Colon (tissue), 2 donors: Measurements from ENCODE around the gene AP4M1.

ENCODE experiments used
- FAIRE-seq: peaks from 2 replicates; lab custom pipeline; 2012; peaks lifted over from hg19 to GRCh38; lab: Jason Lieb, UNC
- donor health status: control.
- donor health status: control.

AP4M1 gene, protein sequence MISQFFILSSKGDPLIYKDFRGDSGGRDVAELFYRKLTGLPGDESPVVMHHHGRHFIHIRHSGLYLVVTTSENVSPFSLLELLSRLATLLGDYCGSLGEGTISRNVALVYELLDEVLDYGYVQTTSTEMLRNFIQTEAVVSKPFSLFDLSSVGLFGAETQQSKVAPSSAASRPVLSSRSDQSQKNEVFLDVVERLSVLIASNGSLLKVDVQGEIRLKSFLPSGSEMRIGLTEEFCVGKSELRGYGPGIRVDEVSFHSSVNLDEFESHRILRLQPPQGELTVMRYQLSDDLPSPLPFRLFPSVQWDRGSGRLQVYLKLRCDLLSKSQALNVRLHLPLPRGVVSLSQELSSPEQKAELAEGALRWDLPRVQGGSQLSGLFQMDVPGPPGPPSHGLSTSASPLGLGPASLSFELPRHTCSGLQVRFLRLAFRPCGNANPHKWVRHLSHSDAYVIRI

DNA sequence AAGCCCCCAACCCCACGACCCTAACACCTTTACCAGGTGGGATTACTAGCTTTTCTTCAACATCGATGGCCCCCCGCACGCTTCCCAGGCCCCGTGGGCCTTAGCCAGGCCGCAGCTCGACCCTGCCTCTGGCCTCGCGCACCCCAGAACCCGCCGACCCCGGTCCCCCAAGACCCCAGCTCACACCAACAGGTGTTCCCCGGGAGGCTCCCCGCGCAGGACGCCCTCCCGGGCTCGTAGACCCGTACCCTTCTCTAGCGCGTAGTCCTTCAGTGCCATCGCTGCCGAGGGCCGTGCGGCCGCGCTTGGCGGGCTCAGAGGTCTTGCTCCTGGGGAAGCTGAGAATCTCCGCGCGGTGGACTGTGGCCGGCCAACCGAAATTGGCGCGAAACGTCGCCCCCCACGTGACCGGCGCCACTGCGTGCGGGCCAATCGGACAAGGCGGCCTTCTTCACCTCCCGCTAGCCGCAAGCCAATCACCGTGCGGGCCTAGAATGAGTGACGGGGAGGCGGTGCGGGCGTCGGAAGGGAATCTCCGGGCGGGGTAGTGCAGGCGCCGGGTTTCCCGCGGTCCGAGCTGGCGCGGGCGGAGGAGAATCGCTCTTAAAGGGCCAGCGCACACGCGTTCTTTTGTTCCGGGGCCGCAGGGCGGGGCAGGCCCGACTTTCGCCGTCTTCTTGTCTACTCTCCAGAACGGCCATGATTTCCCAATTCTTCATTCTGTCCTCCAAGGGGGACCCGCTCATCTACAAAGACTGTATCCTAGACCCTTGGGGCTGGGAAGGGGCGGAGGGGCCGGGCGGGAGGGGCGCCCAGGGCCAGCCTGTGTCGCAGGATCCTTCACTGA lies at the start of gene AP4M1, which contains the start of gene MCM7:
AP4M1 (plus strand) TSS at position 628 of the 847 bp plus-strand sequence; CDS start at position 700, 72 bp downstream.
MCM7 (minus strand) TSS at position 382 of the 847 bp plus-strand sequence; CDS start at position 279, 103 bp downstream.
- no peak for FAIRE-seq

DNA sequence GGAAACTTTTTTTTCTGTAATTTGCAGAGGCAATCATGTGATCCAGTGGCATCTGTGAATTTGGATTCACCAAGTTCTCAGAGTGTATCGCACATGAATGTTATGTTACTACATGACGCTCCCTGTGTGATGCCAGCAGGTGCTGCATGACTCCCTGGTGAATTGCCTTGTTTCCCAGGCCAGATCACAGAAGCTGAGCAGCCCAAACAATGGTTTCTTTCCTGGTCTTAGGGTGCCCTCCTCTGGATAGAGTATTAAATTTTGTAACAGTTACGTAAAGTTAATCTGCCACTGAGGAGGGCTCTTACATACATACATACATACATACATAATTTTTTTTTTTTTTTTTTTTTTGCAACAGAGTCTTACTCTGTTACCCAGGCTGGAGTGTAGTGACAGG lies 48.2 kb upstream of the AP4M1 start:
- no peak for FAIRE-seq

DNA sequence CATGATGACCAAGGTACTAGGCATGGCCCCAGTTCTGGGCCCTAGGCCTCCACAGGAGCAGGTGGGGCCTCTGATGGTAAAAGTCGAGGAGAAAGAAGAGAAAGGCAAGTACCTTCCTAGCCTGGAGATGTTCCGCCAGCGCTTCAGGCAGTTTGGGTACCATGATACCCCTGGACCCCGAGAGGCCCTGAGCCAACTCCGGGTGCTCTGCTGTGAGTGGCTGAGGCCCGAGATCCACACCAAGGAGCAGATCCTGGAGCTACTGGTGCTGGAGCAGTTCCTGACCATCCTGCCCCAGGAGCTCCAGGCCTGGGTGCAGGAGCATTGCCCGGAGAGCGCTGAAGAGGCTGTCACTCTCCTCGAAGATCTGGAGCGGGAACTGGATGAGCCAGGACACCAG lies 44.4 kb upstream of the AP4M1 start:
- no peak for FAIRE-seq

DNA sequence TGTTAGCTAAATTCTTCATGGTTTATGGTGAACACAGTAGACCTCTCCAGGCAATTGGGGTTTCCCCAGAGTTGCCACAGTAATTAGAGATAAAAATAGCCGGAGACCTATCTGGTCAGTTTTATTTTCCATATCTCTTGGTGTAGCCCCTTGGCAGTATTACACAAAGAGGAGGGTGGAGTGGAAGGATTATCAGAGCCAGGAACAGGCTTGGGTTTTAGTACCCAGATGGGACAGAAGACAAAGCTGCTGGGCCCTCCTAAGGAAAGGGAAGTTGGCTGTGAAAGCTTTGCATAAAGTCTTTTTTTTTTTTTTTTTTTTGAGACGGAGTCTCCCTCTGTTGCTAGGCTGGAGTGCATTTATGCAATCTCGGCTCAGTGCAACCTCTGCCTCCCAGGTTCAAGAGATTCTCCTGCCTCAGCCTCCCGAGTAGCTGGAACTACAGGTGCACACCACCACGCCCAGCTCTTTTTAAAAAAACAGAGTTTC lies 42.1 kb upstream of the AP4M1 start:
- FAIRE-seq: no peak

DNA sequence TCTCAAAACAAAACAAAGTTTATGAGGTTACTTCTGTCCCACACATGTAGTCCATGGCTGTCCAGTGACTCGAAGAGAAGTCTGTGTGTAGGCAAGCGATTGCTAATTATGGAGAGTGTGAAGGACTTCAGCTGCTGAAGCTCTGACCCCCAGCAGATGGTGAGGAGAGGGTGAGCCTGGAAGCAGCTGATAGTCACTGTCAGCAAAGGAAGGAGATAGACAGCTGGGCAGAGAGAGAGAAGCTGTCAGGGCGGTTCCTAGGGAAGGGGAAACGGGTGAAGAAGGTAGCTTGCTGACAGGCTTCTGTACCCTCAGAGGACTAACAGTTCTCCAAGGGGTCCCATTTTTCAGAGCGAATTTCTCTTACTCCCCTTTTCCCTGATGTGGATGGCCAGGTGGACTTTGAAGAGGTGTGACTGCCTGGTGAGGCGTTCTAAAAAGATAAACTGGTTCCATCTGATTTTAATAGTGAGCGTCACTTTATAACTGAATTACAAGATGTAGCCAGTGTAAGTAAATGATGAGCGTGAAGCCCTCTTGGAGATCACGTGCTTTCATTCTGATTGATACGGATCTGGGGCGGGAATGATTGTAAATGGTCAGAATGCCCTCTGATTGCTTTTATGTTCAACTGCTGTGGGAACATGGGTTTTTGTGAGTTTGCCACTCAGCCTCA lies 39.8 kb upstream of the AP4M1 start:
- FAIRE-seq: no peak

DNA sequence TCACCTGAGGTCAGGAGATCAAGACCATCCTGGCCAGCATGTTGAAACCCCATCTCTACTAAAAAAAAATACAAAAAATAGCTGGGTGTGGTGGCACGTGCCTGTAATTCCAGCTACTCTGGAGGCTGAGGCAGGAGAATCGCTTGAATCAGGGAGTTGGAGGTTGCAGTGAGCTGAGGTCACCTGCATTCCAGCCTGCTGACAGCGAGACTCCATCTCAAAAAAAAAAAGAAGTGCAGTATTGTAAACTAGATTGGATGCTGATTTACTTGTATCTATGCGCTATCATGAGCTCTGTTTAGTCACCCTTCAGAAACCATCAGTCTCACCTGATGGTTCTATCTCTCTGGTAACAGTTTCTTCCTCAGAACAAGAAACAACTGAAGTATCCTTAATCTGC lies 38.1 kb upstream of the AP4M1 start:
- no peak for FAIRE-seq

DNA sequence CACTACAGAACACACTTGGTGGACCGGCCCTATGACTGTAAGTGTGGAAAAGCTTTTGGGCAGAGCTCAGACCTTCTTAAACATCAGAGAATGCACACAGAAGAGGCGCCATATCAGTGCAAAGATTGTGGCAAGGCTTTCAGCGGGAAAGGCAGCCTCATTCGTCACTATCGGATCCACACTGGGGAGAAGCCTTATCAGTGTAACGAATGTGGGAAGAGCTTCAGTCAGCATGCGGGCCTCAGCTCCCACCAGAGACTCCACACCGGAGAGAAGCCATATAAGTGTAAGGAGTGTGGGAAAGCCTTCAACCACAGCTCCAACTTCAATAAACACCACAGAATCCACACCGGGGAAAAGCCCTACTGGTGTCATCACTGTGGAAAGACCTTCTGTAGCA lies 37.3 kb upstream of the AP4M1 start:
- FAIRE-seq: no peak

DNA sequence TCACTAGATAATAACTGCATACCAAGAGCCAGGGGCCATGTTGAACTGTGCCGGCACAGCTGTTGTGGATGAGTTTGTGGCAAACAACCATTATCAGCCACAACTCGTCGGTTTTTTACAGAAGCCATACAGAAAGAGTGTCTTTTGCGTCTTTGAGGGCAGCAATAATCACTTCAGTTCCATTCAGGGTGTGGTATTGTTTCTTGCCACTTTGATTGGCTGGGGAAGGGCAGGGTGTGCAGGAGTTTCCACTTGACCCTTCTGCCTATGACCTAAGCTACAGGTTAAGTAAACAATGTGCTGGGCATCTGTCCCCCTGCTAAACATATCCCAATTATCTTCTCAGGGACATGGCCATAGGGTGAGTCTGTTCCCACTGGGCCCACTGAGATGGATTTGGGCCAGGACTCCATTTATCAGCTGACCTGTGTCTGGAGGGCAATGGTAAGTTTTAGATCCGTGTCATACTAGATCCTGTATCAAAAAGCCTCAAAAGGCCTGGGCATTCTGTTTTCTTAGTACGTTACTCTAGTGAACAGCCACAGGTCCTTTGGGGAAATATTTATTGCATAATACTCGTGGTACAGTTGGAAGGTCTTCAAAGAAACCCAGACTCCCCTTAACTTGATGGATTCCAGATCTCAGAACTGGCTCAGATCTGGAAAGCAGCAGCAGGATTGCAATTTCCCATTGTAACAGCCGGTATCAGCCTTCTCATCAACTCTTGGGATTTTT lies 35.8 kb upstream of the AP4M1 start:
- FAIRE-seq: no peak

DNA sequence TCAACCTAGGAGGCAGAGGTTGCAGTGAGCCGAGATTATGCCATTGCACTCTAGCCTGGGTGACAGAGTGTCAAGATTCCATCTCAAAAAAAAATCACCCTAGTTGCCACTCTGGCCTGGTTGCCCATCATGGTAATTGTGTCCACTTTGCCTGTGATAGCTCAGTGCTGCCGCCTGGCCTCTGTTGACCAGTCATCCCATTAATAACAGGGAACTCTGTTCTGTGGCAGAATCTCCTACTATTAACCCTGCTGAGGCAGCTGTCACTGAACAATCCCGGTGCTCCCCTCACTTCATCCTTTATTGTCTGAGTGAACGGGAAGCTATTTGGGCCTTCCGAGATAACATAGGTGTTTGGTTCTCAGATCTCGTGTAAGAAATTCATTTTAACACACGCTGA lies 34.5 kb upstream of the AP4M1 start:
- no peak for FAIRE-seq

DNA sequence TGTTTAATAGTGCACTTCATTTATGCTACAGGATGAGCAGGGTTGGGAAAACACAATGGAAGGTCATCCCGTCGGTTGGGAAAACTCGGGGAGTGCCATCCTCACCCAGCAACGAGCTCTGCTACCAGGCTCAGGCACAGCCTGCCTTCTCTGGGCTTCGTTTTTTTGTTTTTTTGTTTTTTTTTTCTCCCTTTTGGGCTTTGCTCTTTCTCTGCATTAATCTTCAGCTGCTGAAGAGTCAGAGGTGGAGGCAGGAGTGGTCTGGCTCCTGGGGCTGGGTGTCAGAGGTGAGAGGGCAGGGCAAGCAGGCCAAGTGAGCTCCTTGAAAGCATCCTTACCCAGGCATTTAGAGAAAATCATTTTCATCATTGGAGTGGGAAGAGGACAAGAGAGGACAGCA lies 31.5 kb upstream of the AP4M1 start:
- FAIRE-seq: no peak

DNA sequence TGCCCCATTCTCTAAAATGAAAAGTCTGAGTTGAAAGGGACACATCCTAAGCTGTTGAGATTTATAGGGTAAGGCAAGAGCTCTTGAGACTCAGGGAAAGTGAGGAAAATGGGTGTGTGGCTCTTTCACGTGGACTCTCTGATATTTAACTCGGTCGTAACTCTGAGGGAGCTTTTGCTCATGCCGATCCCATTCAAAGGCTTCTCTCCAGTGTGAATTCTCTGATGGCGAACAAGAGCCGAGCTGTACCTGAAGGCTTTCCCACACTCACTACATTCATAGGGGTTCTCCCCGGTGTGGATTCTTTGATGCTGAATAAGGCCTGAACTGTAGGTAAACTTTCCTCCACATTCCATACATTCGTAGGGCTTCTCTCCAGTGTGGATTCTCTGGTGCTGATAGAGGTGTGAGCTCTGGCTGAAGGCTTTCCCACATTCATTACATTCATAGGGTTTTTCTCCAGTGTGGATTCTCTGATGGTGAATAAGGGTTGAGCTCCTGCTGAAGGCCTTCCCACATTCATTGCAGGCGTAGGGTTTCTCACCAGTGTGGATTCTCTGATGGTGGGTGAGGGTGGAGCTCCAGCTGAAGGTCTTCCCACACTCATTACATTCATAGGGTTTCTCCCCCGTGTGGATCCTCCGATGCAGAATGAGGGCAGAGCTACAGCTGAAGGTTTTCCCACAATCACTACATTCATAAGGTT lies 30.3 kb upstream of the AP4M1 start:
- no peak for FAIRE-seq

DNA sequence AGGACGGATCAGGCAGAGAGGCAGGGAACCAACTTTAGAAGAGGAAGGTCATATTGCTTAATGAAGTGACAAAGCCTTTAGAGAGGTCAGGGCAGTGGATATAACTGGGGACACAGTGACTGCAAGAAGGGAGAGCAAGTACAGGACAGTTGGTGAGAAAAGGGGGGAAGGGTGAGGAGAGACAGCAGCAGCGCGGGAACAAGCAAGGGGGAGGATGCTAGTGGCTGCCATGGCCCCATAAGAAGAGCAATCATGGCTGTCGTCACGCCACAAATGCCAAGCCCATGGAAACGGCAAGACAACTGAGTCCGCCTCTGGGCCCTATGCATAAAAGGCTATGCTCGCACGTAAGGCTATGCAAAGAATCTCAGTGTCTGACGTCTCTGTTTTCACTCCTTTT lies 29.0 kb upstream of the AP4M1 start:
- no peak for FAIRE-seq

DNA sequence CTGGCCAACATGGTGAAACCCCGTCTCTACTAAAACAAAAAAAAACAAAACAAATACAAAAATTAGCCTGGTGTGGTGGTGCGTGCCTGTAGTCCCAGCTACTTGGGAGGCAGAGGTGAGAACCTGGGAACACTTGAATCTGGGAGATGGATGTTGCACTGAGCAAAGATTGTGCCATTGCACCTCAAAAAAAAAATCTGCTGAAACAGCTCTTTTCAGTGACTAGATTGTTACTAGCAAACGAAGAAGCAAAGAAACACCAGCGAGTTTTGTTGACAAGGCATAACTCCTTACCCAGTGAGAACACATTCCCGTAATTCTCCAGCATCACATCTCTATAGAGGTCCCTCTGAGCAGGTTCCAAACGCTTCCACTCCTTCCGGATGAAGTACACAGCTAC lies 26.6 kb upstream of the AP4M1 start:
- FAIRE-seq: no peak

DNA sequence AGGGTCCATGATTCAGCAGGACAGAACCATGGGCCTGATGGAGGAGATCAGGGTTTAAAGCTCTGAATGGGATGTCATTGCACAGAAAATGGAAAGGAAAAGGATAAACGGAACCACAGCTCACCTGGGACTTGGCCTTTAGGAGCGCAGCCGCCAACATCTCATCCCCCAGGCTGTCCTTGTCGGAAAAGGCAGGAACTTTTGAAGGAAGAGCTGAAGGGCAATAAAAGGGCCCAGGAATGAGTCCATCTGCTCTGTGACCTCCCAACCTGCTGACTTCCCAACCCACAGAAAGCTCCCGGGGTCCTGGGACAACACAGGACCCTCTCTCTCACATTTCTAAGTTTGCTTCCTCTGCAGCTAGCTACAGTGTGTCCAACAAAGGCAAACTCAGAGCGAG lies 26.0 kb upstream of the AP4M1 start:
- no peak for FAIRE-seq

DNA sequence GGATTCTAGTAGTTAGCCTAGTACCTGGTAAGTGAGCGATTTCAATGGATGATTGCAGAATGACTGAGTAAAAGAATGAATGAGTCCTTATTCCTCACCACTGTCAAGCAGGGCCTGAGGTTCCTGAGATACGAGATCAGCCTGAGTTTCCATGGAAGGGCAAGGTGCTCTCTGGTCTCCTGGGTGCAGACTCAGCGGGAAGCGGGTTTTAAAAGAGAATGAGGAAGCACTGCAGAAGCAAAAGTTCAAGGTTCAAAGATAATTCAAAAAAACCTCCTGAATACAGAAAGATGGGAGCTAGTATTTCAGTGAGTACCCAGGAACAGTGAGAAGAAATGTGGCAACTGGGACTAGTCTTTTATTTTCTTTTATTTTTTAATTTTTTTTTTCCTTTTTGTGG lies 24.2 kb upstream of the AP4M1 start:
- no peak for FAIRE-seq

DNA sequence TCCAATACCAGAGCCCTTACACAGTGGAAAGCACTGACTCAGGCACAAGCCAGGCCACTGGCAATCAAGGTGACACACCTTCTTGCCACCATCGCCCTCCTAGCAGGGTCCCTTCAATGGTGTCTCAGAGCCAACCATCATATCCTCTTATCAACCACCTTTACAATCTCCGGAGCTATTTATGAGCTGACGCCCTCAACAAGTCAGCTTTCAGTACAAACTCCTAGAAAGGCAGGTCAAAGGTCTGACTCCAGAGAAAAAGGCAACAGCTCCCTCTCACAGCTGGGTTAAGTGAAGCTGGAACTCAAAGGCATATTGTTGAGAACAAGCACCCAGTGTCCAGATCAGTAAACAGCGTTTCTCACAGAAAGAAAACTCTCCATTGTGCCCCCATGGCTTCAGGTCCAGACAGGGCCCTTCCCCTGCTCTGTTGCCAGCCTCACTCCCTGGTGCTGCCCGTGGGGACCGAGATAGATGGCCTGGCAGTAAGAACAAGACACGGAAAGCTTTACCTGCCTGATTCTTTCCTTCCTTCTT lies 22.4 kb upstream of the AP4M1 start:
- no peak for FAIRE-seq

DNA sequence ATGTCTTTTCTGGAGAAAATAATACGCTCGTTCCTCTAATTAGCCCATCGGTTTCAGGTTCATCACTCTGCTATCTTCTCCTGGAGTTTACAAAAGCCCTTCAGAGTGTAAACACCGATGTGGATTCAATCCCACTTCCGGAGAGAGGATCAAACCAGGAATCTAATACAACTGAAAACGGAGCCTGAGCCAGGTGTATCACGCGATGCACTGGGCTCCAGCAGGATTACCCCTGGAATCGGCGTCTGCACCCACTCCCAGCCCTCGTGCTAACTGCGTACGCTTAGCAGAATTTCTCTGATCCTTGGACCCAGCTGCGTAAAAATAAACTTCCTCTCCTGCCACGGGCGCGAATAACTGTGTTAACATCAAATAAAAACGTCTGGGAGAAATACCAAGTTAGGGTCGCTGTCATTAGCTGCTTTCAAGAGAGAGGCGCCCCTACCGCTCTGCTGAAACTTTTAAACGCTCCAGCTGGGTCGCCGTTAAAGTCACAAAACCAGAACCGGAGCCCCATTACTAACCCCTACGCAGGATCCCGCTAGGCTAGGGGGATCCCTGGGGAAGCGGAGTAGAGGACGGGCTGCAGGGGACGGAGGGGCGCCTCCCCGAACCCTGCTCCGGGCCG lies 20.4 kb upstream of the AP4M1 start:
- FAIRE-seq: no peak

DNA sequence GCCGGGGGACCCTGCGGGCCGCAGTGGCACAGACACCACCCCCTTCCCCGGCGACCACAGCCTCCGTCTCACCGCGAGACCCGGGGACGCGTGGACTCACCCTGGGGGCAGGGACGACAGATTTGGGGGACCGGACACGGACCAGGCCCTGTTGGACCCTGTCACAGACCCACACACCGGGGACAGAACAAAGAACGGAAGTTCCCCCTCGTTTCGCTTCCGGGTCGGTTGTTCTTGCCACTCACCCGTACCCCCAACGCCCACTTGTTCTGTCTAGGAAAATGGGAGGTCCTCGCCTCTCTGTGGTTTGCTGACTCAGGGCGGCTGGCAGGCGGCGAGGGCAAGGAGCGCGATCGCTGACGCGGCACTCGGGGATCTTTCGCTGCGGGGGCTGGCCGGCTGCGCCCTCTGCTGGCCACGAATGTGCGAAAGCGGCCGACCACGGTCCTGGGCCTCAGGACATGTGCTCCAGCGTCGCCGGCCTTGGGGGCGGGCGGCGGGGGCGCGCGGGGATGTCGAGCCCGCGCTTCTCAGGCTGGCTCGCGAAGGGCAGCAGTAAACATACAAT lies 19.8 kb upstream of the AP4M1 start, which contains the start of gene ZNF3:
ZNF3 (minus strand) TSS at position 189 of the 568 bp plus-strand sequence. CDS start 4,366 bp downstream, outside the sequence.
- no peak for FAIRE-seq

DNA sequence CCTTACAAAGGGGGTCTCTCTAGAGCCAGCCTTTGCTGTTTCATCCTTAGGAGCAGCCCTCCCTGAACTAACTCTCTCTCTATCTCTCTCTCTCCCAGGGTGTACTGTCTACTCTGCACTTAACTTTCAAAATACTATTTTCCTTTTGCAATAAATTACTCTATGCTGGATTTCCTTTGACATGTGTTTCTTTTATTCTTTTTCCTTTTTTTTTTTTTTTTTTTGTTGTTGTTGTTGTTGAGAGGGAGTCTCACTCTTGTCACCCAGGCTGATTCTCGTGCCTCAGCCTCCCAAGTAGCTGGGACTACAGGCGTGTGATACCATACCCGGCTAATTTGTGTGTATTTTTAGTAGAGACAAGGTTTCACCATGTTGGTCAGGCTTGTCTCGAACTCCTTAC lies 18.5 kb upstream of the AP4M1 start:
- FAIRE-seq: no peak

DNA sequence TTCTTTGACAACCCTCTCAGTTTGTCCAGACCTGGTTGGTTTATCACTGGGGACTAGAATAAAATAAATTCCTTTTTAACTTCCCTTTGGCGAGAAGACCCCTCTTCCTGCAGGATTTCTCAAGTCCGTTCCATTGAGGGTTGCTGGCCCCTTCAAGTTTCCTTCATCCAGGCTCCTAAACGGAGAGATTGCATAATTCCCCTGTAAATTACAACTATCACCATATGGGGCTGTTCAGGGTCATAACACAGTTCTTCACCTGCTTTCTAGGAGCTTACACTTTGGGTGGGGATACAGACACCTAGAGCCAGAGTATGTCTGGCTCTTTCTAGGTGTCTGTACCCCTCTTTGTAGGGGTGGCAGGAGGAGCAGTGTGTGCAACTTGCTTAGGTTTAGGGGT lies 15.9 kb upstream of the AP4M1 start:
- no peak for FAIRE-seq
